Measurements from ENCODE around the gene LAX1.

The LAX1 gene

GRCh38 chr1:203776636-203777035 is 11.7 kb downstream of the LAX1 start:
- TF ChIP-seq CTCF (conservative IDR thresholded peaks at IDR 0.05; ENCODE audit: low read length) (peak; percentile 56), EZH2phosphoT487 (IDR thresholded peaks at IDR 0.05; ENCODE audit: borderline replicate concordance) (no peak)
- Histone ChIP-seq H4K20me1 (ENCODE audit: insufficient read depth, low read length, poor library complexity, severe bottlenecking) (no peaks in the 10 kb centered on the region), H3K4me3 (ENCODE audit: low read length, poor library complexity, severe bottlenecking) (no peak overlapping the region), H3K9ac (ENCODE audit: low read depth, low read length, poor library complexity, severe bottlenecking) (no peak overlapping the region), H2AFZ (ENCODE audit: low read length) (no peak overlapping the region), H3K27me3 (ENCODE audit: insufficient read depth, low read length, poor library complexity, severe bottlenecking) (no peaks in the 10 kb centered on the region), H3K9me2 (replicated peaks; ENCODE audit: low read depth, low read length) (no peaks in the 10 kb centered on the region), H3K4me1 (ENCODE audit: insufficient read depth, low read length, poor library complexity, severe bottlenecking) (no peaks in the 10 kb centered on the region), H3K36me3 (ENCODE audit: insufficient read depth, low read length) (peaks cover 6% of the 10 kb centered on the region; the same call in 1 of the 2 replicates), H3K4me2 (ENCODE audit: low read depth, low read length, poor library complexity, severe bottlenecking) (no peak overlapping the region), H3F3A (ENCODE audit: low read depth) (no peaks in the 10 kb centered on the region), H3K9me3 (ENCODE audit: insufficient read depth, low read depth, low read length) (no peaks in the 10 kb centered on the region), H3K79me2 (ENCODE audit: insufficient read depth, low read length) (no peaks in the 10 kb centered on the region)

- TF ChIP-seq EZH2phosphoT487 (IDR thresholded peaks at IDR 0.05; ENCODE audit: borderline replicate concordance) = no peak
- no peak for TF ChIP-seq CTCF (conservative IDR thresholded peaks at IDR 0.05; ENCODE audit: low read length)
- no peaks in the 10 kb centered on the region for H3K79me2 ChIP-seq (ENCODE audit: insufficient read depth, low read length)
Observed at GRCh38 chr1:203777596-203777995, 12.6 kb downstream of the LAX1 start.

GRCh38 chr1:203778146-203778545 is 13.2 kb downstream of the LAX1 start:
- H3F3A ChIP-seq (ENCODE audit: low read depth) = no peaks in the 10 kb centered on the region
- no peaks in the 10 kb centered on the region for H3K9me2 ChIP-seq (replicated peaks; ENCODE audit: low read depth, low read length)
- no peaks in the 10 kb centered on the region for H3K9me3 ChIP-seq (ENCODE audit: insufficient read depth, low read depth, low read length)
- H4K20me1 ChIP-seq (ENCODE audit: insufficient read depth, low read length, poor library complexity, severe bottlenecking) = no peaks in the 10 kb centered on the region
- no peak overlapping the region for H3K4me3 ChIP-seq (ENCODE audit: low read length, poor library complexity, severe bottlenecking)
- peaks cover 6% of the 10 kb centered on the region; the same call in 1 of the 2 replicates for H3K36me3 ChIP-seq (ENCODE audit: insufficient read depth, low read length)
- no peaks in the 10 kb centered on the region for H3K4me1 ChIP-seq (ENCODE audit: insufficient read depth, low read length, poor library complexity, severe bottlenecking)
- no peak overlapping the region for H3K9ac ChIP-seq (ENCODE audit: low read depth, low read length, poor library complexity, severe bottlenecking)
- H2AFZ ChIP-seq (ENCODE audit: low read length) = no peak overlapping the region
- H3K27me3 ChIP-seq (ENCODE audit: insufficient read depth, low read length, poor library complexity, severe bottlenecking) = no peaks in the 10 kb centered on the region
- H3K4me2 ChIP-seq (ENCODE audit: low read depth, low read length, poor library complexity, severe bottlenecking) = no peak overlapping the region
- H3K79me2 ChIP-seq (ENCODE audit: insufficient read depth, low read length) = no peaks in the 10 kb centered on the region
- TF ChIP-seq EZH2phosphoT487 (IDR thresholded peaks at IDR 0.05; ENCODE audit: borderline replicate concordance) (no peak), CTCF (conservative IDR thresholded peaks at IDR 0.05; ENCODE audit: low read length) (no peak)

More at GRCh38 chr1:203777596-203777995, 12.6 kb downstream of the LAX1 start:
- H3F3A ChIP-seq (ENCODE audit: low read depth) = no peaks in the 10 kb centered on the region
- no peaks in the 10 kb centered on the region for H4K20me1 ChIP-seq (ENCODE audit: insufficient read depth, low read length, poor library complexity, severe bottlenecking)
- H3K9me2 ChIP-seq (replicated peaks; ENCODE audit: low read depth, low read length) = no peaks in the 10 kb centered on the region
- peaks cover 6% of the 10 kb centered on the region; the same call in 1 of the 2 replicates for H3K36me3 ChIP-seq (ENCODE audit: insufficient read depth, low read length)
- H3K9ac ChIP-seq (ENCODE audit: low read depth, low read length, poor library complexity, severe bottlenecking) = no peak overlapping the region
- H3K4me3 ChIP-seq (ENCODE audit: low read length, poor library complexity, severe bottlenecking) = no peak overlapping the region
- no peaks in the 10 kb centered on the region for H3K9me3 ChIP-seq (ENCODE audit: insufficient read depth, low read depth, low read length)
- no peaks in the 10 kb centered on the region for H3K27me3 ChIP-seq (ENCODE audit: insufficient read depth, low read length, poor library complexity, severe bottlenecking)
- no peak overlapping the region for H2AFZ ChIP-seq (ENCODE audit: low read length)
- H3K4me2 ChIP-seq (ENCODE audit: low read depth, low read length, poor library complexity, severe bottlenecking) = no peak overlapping the region
- H3K4me1 ChIP-seq (ENCODE audit: insufficient read depth, low read length, poor library complexity, severe bottlenecking) = no peaks in the 10 kb centered on the region
